ENCODE measurements around the gene DDC. TPM values are rescaled to one million over a fixed set of nuclear protein-coding genes. Genes with fewer than 3 reads are reported as not detected.

DDC gene
- total RNA-seq, 1 donor, result not detected

DNA sequence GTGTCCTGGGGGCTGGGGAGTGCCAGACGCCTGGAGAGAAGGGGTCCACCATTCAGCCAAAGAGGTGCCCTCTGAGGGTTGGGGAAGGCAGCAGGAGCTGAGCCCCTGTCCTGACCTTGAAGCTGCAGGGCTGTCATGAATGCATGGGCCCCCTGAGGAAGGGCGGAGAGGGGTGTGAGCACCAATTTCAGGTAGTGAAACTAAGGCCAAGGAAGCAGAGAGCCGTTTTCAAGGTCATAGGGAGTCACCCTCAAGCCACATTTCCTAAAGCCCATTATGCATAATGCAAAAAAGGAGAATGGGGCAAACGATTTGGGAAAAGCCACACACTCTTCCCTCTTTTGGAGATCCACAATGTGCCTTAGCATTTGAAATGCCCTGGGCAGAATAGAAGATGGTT, 152.2 kb downstream of the DDC start:
- DNase-seq (ENCODE audit: low read depth), result no peak
- H3K4me3 ChIP-seq (ENCODE audit: low read depth, low read length), result no peak overlapping the region
- TF ChIP-seq, protein P1, sequence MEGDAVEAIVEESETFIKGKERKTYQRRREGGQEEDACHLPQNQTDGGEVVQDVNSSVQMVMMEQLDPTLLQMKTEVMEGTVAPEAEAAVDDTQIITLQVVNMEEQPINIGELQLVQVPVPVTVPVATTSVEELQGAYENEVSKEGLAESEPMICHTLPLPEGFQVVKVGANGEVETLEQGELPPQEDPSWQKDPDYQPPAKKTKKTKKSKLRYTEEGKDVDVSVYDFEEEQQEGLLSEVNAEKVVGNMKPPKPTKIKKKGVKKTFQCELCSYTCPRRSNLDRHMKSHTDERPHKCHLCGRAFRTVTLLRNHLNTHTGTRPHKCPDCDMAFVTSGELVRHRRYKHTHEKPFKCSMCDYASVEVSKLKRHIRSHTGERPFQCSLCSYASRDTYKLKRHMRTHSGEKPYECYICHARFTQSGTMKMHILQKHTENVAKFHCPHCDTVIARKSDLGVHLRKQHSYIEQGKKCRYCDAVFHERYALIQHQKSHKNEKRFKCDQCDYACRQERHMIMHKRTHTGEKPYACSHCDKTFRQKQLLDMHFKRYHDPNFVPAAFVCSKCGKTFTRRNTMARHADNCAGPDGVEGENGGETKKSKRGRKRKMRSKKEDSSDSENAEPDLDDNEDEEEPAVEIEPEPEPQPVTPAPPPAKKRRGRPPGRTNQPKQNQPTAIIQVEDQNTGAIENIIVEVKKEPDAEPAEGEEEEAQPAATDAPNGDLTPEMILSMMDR (IDR thresholded peaks at IDR 0.05; ENCODE audit: insufficient read depth, low read depth, low read length), result no peak

DNA sequence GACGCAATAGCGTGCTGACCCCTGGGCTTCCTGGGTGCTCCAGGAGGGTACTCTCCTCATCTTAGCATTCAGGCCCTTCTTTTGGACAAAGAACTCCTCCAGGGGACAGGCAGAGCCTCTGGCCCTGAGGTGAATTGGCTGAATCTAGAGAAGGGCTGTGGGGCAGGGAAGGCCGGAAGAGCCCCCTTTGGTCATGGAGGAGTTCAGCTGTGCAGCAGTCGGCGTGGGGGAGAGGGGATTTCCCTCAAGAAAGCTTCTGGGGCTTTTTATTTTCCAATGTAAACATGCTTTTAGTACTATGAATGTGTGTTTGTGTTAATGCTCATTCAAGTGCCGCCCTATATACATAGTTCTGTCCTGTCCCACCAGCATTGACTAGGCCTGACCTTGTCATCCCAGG, 153.9 kb downstream of the DDC start:
- TF ChIP-seq, protein P1 (IDR thresholded peaks at IDR 0.05; ENCODE audit: insufficient read depth, low read depth, low read length), result no peak
- H3K4me3 ChIP-seq (ENCODE audit: low read depth, low read length), result no peak overlapping the region
- no peak for DNase-seq (ENCODE audit: low read depth)

DNA sequence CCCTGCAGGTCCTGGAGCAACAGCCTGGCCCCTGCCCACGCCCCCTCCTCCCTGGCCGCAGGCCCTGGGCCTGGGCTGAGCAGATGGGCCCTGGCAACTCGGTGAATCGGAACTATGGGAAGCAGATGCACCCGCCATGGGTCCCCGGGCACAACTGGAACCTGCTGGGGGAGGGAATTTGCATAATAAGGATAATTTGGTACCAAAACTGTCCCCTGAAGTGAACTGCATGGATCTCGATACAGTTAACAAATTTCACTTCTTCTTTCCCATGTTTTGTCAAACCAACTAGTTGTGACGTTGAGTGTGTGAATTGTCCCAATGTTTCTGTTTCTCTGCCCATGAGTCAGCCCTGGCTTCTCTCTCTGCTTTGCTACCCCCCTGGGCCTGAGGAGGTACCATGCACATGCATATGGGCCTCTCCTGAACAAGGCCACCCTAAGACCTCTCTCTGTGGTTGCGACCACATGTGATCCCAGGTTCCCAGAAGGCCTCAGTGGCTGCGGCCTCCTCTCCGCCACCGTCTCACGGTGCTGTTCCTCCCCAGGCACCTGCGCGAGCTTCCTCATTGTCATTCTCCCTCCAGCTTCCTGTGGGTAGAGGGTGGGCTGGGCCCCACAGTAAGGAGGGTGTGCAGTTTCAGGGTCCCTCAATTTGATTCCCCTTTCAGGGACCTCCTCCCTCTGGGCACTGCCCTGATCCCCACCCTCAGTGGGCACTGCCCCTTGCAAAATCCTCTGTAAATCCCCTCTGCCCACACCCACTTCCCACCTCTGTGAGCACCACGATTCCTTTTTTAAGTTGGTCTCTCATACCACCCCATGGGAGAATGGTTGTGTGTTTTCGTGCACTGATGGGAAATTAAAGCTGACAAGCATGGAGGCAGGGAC, 155.1 kb downstream of the DDC start:
- TF ChIP-seq, protein P1 (IDR thresholded peaks at IDR 0.05; ENCODE audit: insufficient read depth, low read depth, low read length), result no peak
- H3K4me3 ChIP-seq (ENCODE audit: low read depth, low read length), result no peak overlapping the region
- DNase-seq (ENCODE audit: low read depth), result no peak

Small RNAs within 50 kb of the gene (small RNA-seq; reads per million reads assigned to genes)
- not detected for gene RNU6-1091P

Other genes starting within 250 kb of the DDC start
- gene FIGNL1, start 115.1 kb downstream of the DDC start, total RNA-seq, result 20.3 and 21.9 TPM in 2 replicates
- gene GRB10, start 217.5 kb upstream of the DDC start, total RNA-seq, result 23.3 and 39.3 TPM in 2 replicates